Calu3 (cell line): ENCODE data around the gene WIPF3. TPM values are rescaled to one million over a fixed set of nuclear protein-coding genes. Genes with fewer than 3 reads are reported as not detected.

Experiments
- Bru-seq: library from RNA; stranded (reverse); fragments of 400-500 nt; gene quantifications from one replicate; lab custom pipeline; 2021; lab: Mats Ljungman, UMichigan
- BruChase-seq, 2 experiments: library from RNA; stranded (reverse); fragments of 400-500 nt; gene quantifications; one replicate each; lab custom pipeline; 2021; lab: Mats Ljungman, UMichigan
- BruUV-seq: library from RNA; stranded (reverse); fragments of 400-500 nt; replicated peaks from 2 replicates; lab custom pipeline; 2021; lab: Mats Ljungman, UMichigan
- CTCF ChIA-PET: fragments of 300-600 bp; sonication (Branson Sonifier 250); formaldehyde crosslinking; loops from one replicate; lab custom pipeline; 2022; ENCODE audit warnings: antibody characterized with exemption; lab: Charles Lee
- DNase-seq: peaks from one replicate; pipeline ENCODE4 v3.0.0; 2022
- H3K27ac Mint-ChIP-seq: one replicate; pipeline ENCODE4 v1.8.0; 2022; ENCODE audit warnings: mixed read lengths; ENCODE audit not compliant: unreplicated experiment
- H3K27me3 Mint-ChIP-seq: one replicate; pipeline ENCODE4 v1.8.0; 2022; ENCODE audit warnings: mixed read lengths; ENCODE audit not compliant: unreplicated experiment
- H3K36me3 Mint-ChIP-seq: one replicate; pipeline ENCODE4 v1.8.0; 2022; ENCODE audit warnings: mild to moderate bottlenecking, moderate library complexity, mixed read lengths; ENCODE audit not compliant: insufficient read depth, unreplicated experiment
- H3K4me1 Mint-ChIP-seq: one replicate; pipeline ENCODE4 v1.8.0; 2022; ENCODE audit warnings: mild to moderate bottlenecking, low read depth, mixed read lengths; ENCODE audit not compliant: unreplicated experiment
- H3K4me3 Mint-ChIP-seq: one replicate; pipeline ENCODE4 v1.8.0; 2022; ENCODE audit warnings: mild to moderate bottlenecking, low read depth, moderate library complexity, mixed read lengths; ENCODE audit not compliant: unreplicated experiment
- H3K9me3 Mint-ChIP-seq: one replicate; pipeline ENCODE4 v1.8.0; 2022; ENCODE audit warnings: low read depth, mixed read lengths; ENCODE audit not compliant: unreplicated experiment
- CTCF ChIP-seq: fragments of 200-600 bp; IDR thresholded peaks from one replicate; pipeline ENCODE4 v1.8.0; 2022; ENCODE audit warnings: antibody characterized with exemption; ENCODE audit not compliant: unreplicated experiment
- intact Hi-C: fragments of 100-400 bp; cut with micrococcal nuclease; formaldehyde crosslinking; loops from one replicate; pipeline ENCODE4 v1.10.0; 2022; ENCODE audit not compliant: unreplicated experiment
- long read RNA-seq: library from polyadenylated mRNA; stranded (forward); transcript quantifications from one replicate; pipeline ENCODE4 v2.0.0, GENCODE V29; 2022
- total RNA-seq: library from RNA; stranded (reverse); gene quantifications from 2 replicates; pipeline ENCODE4 v1.2.3, GENCODE V29; 2022

WIPF3 gene
- total RNA-seq: 4.9 and 6.4 TPM in 2 replicates
- percentile 43 among the genes with signal in this experiment for Bru-seq, nascent RNA
- percentile 40 among the genes with signal in this experiment for BruChase-seq, experiment 1, labeled RNA remaining after a 6-hour chase
- percentile 34 among the genes with signal in this experiment for BruChase-seq, experiment 2, labeled RNA remaining after a 2-hour chase
- long read RNA-seq, partial matches to known transcripts: 0 of 5 reads
- long read RNA-seq, other reads (novel, unspliced or antisense): 5 of 5 reads

GRCh38 chr7:29806208-29806994 lies at the start of gene WIPF3:
WIPF3 (plus strand) TSS chr7:29806508; CDS start chr7:29834725, 28,217 bp downstream.
- H3K27me3 Mint-ChIP-seq: peaks cover 57% of the 10 kb centered on the region
- H3K36me3 Mint-ChIP-seq: peaks cover 14% of the 10 kb centered on the region
- no peak within 1 kb of the TSS for H3K27ac Mint-ChIP-seq
- intact Hi-C loops: loop anchor here (2.0 to 5.0 kb wide), 2 partner anchors 59 to 172 kb away; no protein-coding TSS in a partner anchor
- no peaks in the 10 kb centered on the region for H3K9me3 Mint-ChIP-seq
- DNase-seq: peak; percentile 76
- H3K4me3 Mint-ChIP-seq: peak within 1 kb of the TSS; percentile 68
- no TSS peak for BruUV-seq
- CTCF ChIA-PET: interaction anchor here (0.6 to 2.0 kb wide), 5 partner anchors 56 to 208 kb away, joined by 3 to 7 read pairs (median 3); no protein-coding TSS in a partner anchor
- H3K4me1 Mint-ChIP-seq: no peaks in the 10 kb centered on the region
- TF ChIP-seq CTCF: no peak

- CTCF ChIA-PET: no interaction called here
- no peak for DNase-seq
- BruUV-seq: no TSS peak
- Mint-ChIP-seq H3K36me3 (no peaks in the 10 kb centered on the region), H3K4me3 (no peak overlapping the region), H3K27me3 (peaks cover 32% of the 10 kb centered on the region), H3K9me3 (no peaks in the 10 kb centered on the region), H3K27ac (no peak overlapping the region), H3K4me1 (no peaks in the 10 kb centered on the region)
- intact Hi-C loops: no loop called here
- no peak for TF ChIP-seq CTCF
These were observed 43.0 kb upstream of the WIPF3 start for GRCh38 chr7:29763266-29763665.

- intact Hi-C loops: loop anchor here (1.0 kb wide), 1 partner anchor 157 kb away; no protein-coding TSS in a partner anchor
These were observed 42.1 kb upstream of the WIPF3 start for GRCh38 chr7:29764227-29764626.

More at GRCh38 chr7:29764227-29764626, 42.1 kb upstream of the WIPF3 start:
- peak; percentile 22 for TF ChIP-seq CTCF
- CTCF ChIA-PET: interaction anchor here (1.0 kb wide), 3 partner anchors 151 to 310 kb away, joined by 3 to 8 read pairs (median 3); no protein-coding TSS in a partner anchor
- Mint-ChIP-seq H3K27me3 (peaks cover 32% of the 10 kb centered on the region), H3K4me1 (no peaks in the 10 kb centered on the region), H3K27ac (no peak overlapping the region), H3K36me3 (no peaks in the 10 kb centered on the region), H3K9me3 (no peaks in the 10 kb centered on the region), H3K4me3 (no peak overlapping the region)
- peak; percentile 44 for DNase-seq
- no TSS peak for BruUV-seq
